ENCODE measurements around the gene SMR3B.

- no peak for TF ChIP-seq TAF1 (conservative IDR thresholded peaks at IDR 0.05)
- TF ChIP-seq CTCF (IDR thresholded peaks at IDR 0.05; ENCODE audit: low read depth, low read length, missing input control) = no peak
- no peak for TF ChIP-seq ATF3 (IDR thresholded peaks at IDR 0.05)
- TF ChIP-seq JUND (IDR thresholded peaks at IDR 0.05) = no peak
- no peak for TF ChIP-seq NR2F2 (IDR thresholded peaks at IDR 0.05)
- TF ChIP-seq REST (IDR thresholded peaks at IDR 0.05) = no peak
- TF ChIP-seq EGR1 (IDR thresholded peaks at IDR 0.05; ENCODE audit: low read depth in 2 of 2) = no peak
- TF ChIP-seq SP1 (IDR thresholded peaks at IDR 0.05) = no peak
Observed at GRCh38 chr4:70337886-70338420, 45.0 kb upstream of the SMR3B start.

All from liver (tissue), 3 donors.